Measurements from ENCODE around the gene SETDB1.
A peak's percentile ranks its signal among the peaks of the same experiment; 100 is the strongest.

Gene SETDB1

GRCh38 chr1:150976879-150977694, 50.9 kb downstream of the SETDB1 start:
- FAIRE-seq = no peak

GRCh38 chr1:150979092-150980056, 53.2 kb downstream of the SETDB1 start:
- peak; percentile 69 for FAIRE-seq

- no peak for FAIRE-seq
Measured at GRCh38 chr1:150981177-150981804, 55.1 kb downstream of the SETDB1 start.

- FAIRE-seq = no peak
Measured at GRCh38 chr1:150981805-150982712, 55.9 kb downstream of the SETDB1 start, which contains the start of gene ANXA9. ANXA9 (plus strand) TSS chr1:150982292; CDS start chr1:150983106, 814 bp downstream.

- no peak for FAIRE-seq
Measured at GRCh38 chr1:150985179-150985825, 59.1 kb downstream of the SETDB1 start.

- no peak for FAIRE-seq
Measured at GRCh38 chr1:150987924-150988323, 61.8 kb downstream of the SETDB1 start.

- no peak for FAIRE-seq
Measured at GRCh38 chr1:150992626-150993025, 66.5 kb downstream of the SETDB1 start.

DNA sequence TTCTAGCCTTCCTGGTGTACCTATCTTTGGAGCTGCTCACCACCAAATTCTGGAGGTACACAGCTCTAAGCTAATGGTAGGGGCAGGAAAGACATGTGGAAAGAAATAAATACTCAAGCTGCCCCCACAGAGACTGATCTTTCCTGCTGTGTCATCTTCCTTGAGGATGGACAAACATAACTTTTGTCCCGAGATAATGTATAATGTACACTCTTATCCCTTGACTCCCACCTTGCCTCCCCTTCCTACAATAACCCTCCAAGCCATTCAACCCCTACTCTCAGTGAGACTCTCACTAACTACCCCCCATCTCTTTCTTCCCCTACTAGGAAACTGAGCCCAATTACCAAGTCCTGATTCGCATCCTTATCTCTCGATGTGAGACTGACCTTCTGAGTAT, 68.1 kb downstream of the SETDB1 start:
- no peak for FAIRE-seq

GRCh38 chr1:150995460-150995859, 69.3 kb downstream of the SETDB1 start:
- no peak for FAIRE-seq

DNA sequence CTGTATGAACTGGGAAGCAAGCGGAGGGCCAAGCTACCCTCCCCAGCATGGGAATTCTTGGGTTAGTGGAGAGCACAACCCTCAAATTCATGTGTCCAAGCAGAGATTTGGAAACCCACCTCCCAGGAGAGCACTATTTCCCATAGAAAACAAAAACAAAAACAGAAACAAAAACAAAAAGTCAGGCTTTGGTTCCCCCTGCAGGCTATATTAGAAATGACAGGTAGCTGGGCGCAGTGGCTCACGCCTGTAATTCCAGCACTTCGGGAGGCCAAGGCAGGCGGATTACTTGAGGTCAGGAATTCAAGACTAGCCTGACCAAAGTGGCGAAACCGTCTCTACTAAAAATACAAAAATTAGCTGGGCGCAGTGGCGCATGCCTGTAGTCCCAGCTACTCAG, 69.7 kb downstream of the SETDB1 start:
- no peak for FAIRE-seq

- no peak for FAIRE-seq
Measured at GRCh38 chr1:150997126-150997872, 71.1 kb downstream of the SETDB1 start.

DNA sequence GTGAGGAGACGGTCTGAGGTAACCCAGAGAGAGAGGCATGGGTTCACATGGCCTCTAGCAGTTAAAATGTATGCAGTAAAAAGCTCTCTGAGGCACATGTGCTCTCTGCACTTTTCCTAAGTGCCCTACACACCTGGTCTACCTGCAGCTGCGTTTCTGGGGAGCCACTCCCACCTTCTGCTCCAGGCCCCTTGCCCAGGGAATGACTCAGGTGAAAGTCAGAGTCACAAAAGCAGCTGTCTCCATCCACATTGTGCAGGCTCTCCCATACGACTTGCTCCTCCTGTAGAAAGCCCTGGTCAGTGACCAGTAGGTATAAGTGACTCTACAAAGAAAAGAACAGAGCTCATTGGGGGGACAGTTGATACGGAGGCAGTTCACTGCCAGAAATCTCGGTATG, 71.8 kb downstream of the SETDB1 start:
- FAIRE-seq = no peak

DNA sequence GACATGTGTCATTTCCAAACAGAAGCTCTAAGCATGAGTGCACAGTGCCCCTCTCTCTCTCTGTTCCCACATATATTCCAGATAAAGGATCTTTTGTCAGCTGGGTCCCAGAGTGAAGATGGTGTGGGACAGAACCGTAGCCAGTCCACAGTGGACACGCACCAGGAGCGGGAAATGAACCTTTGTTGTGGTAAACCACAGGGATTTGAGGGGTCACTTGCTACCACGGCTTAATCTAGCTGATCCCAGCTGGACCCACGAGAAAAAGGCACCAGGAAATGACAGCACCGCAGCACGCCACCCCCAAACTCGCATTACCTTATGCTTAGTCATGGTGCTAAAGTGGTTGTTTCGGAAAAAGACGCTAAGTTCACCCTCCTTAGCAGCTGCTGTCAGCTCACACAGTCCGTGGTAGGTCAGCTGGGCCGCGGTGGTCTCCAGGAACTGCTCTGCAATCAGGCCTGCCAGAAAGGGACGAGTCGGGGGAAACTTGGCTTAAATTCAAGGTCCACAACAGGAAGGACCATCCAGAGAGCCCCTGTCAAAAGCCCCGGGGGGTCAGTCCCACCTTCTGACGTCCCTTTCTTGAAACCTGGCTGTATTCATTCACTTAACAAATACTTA, 73.0 kb downstream of the SETDB1 start:
- FAIRE-seq = no peak

GRCh38 chr1:150999926-151000325, 73.8 kb downstream of the SETDB1 start:
- no peak for FAIRE-seq

- no peak for FAIRE-seq
Measured at GRCh38 chr1:151000408-151000807, 74.2 kb downstream of the SETDB1 start.

GRCh38 chr1:151001602-151002001, 75.4 kb downstream of the SETDB1 start:
- no peak for FAIRE-seq

DNA sequence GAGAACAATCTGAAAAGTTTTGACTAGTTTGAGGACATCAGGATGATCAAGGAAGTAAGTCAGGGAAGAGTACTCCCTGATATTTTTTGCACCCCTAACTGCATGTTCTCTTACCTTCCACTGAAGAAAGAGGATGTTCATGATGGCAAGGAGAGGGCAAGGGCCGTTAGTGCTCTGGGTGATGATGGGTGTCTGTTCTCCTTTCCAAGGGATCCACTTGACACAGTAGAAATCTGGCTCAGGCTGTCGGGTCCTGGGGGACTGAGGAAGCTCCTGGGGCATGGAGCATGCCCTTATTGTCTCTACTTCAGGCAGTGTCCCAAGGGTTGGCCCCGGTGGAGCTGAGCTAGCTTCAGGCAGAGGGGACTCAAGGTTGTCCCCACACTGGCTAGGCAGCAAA, 75.9 kb downstream of the SETDB1 start:
- no peak for FAIRE-seq

DNA sequence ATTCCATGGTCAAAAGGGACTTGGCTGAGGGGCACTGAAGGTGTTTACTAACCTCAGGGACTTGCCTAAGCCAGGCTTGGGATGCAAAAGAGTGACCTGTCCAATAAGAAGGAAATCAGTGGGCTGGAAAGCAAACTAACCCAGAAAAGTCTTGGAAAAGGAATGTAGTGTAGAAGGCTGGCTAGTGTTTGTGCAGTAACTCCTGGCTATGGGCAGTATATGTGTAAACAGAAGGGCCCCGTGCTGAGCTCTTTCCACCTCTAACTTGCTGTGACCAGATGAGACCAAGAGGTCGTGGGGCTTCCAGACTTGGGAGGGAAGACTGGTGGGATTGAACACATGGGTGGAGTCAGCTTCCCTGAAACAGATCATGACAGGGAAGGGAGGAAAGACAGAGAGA, 76.4 kb downstream of the SETDB1 start:
- no peak for FAIRE-seq

GRCh38 chr1:151003180-151003579, 77.0 kb downstream of the SETDB1 start:
- FAIRE-seq = no peak

GRCh38 chr1:151005729-151006319, 79.7 kb downstream of the SETDB1 start:
- FAIRE-seq = no peak

All from islet of Langerhans (tissue), 1 donor.